HepG2 (cell line): ENCODE data around the gene CAMTA1. TPM values are rescaled to one million over a fixed set of nuclear protein-coding genes. Genes with fewer than 3 reads are reported as not detected.

Experiments used
- ARID4A ChIP-seq: sonication (generic); formaldehyde crosslinking; IDR thresholded peaks from 2 replicates; pipeline ENCODE4 v1.5.0; 2020; ENCODE audit warnings: mild to moderate bottlenecking, missing genetic modification reagents, borderline replicate concordance
- GABPA ChIP-seq, 2 experiments: IDR thresholded peaks; 2 replicates each; pipeline ENCODE4 v1.6.1; 2011 to 2016; ENCODE audit warnings: low read depth in 2 of 2, low read length in 1 of 2, missing biosample characterization in 1 of 2, missing genetic modification characterization in 1 of 2
- KAT7 ChIP-seq: IDR thresholded peaks from 2 replicates; pipeline ENCODE4 v1.6.1; 2018; ENCODE audit warnings: borderline replicate concordance, missing compliant biosample characterization
- LRRFIP1 ChIP-seq: sonication (generic); formaldehyde crosslinking; conservative IDR thresholded peaks from 2 replicates; pipeline ENCODE4 v1.4.0; 2020; ENCODE audit warnings: missing genetic modification reagents
- PHF8 ChIP-seq: sonication (generic); formaldehyde crosslinking; IDR thresholded peaks from 2 replicates; pipeline ENCODE4 v1.5.0; 2020; ENCODE audit warnings: missing genetic modification reagents
- PRPF4 ChIP-seq: fragments of 200-400 bp; formaldehyde crosslinking; IDR thresholded peaks from 2 replicates; pipeline ENCODE4 v1.6.1; 2016; ENCODE audit warnings: low read length, low read depth; ENCODE audit not compliant: poor library complexity, severe bottlenecking
- RELA ChIP-seq: sonication (generic); formaldehyde crosslinking; IDR thresholded peaks from 2 replicates; pipeline ENCODE4 v1.4.0; 2020; ENCODE audit warnings: missing genetic modification reagents
- RXRA ChIP-seq: sonication (generic); formaldehyde crosslinking; IDR thresholded peaks from 2 replicates; pipeline ENCODE4 v1.5.1; 2020; ENCODE audit warnings: missing genetic modification reagents
- RXRB ChIP-seq: IDR thresholded peaks from 2 replicates; pipeline ENCODE4 v1.6.1; 2016; ENCODE audit warnings: borderline replicate concordance, missing genetic modification reagents, missing compliant biosample characterization
- SAP130 ChIP-seq: IDR thresholded peaks from 2 replicates; pipeline ENCODE4 v1.6.1; 2016; ENCODE audit warnings: low read depth
- SRSF4 ChIP-seq: fragments of 200-400 bp; formaldehyde crosslinking; IDR thresholded peaks from one replicate; pipeline ENCODE4 v1.6.1; 2018; ENCODE audit warnings: mild to moderate bottlenecking, low read depth, low read length, moderate library complexity; ENCODE audit not compliant: poor library complexity, severe bottlenecking
- TRIM24 ChIP-seq: sonication (generic); formaldehyde crosslinking; IDR thresholded peaks from 2 replicates; pipeline ENCODE4 v1.8.0; 2022; ENCODE audit warnings: mild to moderate bottlenecking, missing genetic modification reagents
- ZNF326 ChIP-seq: sonication (generic); formaldehyde crosslinking; IDR thresholded peaks from 2 replicates; pipeline ENCODE4 v1.4.0; 2020; ENCODE audit warnings: missing genetic modification reagents, borderline replicate concordance
- ZNF850 ChIP-seq: sonication (generic); formaldehyde crosslinking; conservative IDR thresholded peaks from 2 replicates; pipeline ENCODE4 v1.9.0; 2021; ENCODE audit warnings: mild to moderate bottlenecking, missing genetic modification reagents
- polyA plus RNA-seq, 8 experiments: library from polyadenylated mRNA; depleted of rRNA in 3 of 8; stranded (reverse) in 7 of 8; unstranded in 1 of 8; fragments of >200 nt; fragmentation: Illumina TruSeq in 4 of 8; extraction: Trizol in 4 of 8; gene quantifications; 2 replicates each; pipeline versions ENCODE4 v1.2.1 to v1.2.3, GENCODE V29; 2011 to 2016; ENCODE audit warnings: low read depth in 4 of 8, missing spikeins in 1 of 8, mixed read lengths in 1 of 8; ENCODE audit not compliant: insufficient read depth in 1 of 8
- total RNA-seq, 5 experiments: library from RNA; depleted of rRNA; stranded (reverse); fragments of >200 nt; fragmentation: Illumina TruSeq; extraction: Trizol; gene quantifications; 2 replicates each; pipeline ENCODE4 v1.2.3, GENCODE V29; 2016; ENCODE audit warnings: low read depth in 1 of 5
- TF ChIP-seq, protein P1 (sequence below): sonication (generic); formaldehyde crosslinking; IDR thresholded peaks from 2 replicates; pipeline ENCODE4 v1.5.0; 2020; ENCODE audit warnings: mild to moderate bottlenecking, missing genetic modification reagents
- TF ChIP-seq, protein P2 (sequence below): sonication (generic); formaldehyde crosslinking; IDR thresholded peaks from 2 replicates; pipeline ENCODE4 v1.5.1; 2020; ENCODE audit warnings: mild to moderate bottlenecking, missing genetic modification reagents, borderline replicate concordance

CAMTA1 gene
- total and polyA plus RNA-seq, 2 of the 13 experiments (the other 11 are each of a cell fraction or from before 2014, with no cell fraction given) = 25.0 to 36.4 TPM

DNA sequence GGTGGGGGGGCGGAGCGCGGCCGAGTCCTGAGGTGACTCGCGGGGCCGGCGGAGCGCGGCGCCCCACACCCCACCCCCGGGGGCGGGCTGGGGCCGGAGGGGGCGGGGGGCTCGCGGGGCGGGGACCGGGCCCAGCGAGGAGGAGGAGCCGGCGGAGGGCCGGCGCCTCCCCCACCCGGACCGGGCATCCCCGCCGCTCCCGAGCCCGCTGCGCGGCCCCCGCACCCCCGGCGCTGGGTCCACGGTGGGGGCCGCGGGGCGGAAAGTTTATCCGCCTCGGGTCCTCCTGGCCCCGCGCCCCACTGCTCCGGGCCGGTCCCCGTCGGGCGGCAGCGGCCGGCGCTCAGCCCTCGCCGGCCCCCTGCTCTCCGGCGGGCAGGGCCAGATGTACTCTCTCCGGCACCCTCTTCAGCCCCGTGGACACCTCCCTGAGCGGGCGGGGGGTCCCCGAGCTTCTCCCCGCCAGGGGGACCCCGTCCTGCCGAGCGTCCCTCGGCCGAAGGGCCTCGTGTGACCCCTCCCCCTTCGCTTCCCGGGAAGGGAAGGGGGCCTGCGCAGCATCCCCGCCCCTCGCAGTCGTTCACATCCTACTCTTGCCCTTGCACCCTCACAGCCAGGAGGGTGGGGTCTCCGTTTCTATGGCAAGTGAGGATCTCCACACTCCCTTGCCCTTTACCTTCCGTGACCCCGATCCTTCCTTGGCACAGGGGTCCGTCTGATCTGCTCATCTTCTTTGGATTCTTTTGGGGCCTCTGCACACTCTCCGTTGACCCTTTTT lies 663 bp downstream of the CAMTA1 start (continued):
- 0 out of 2 replicates have a peak, but pooled peaks have one; percentile 51 for TF ChIP-seq ZNF850
- TF ChIP-seq SRSF4 = no peak
- TF ChIP-seq GABPA (IDR thresholded peaks at IDR 0.05; ENCODE audit: low read depth, low read length) = no peak
- no peak for TF ChIP-seq GABPA (CRISPR knock-in tag; IDR thresholded peaks at IDR 0.05; ENCODE audit: low read depth)
- TF ChIP-seq ARID4A (CRISPR knock-in tag) = 0 out of 2 replicates have a peak, but pooled peaks have one; percentile 27
- 0 out of 2 replicates have a peak, but pooled peaks have one; percentile 37 for TF ChIP-seq PHF8 (CRISPR knock-in tag)
- TF ChIP-seq, protein P1, sequence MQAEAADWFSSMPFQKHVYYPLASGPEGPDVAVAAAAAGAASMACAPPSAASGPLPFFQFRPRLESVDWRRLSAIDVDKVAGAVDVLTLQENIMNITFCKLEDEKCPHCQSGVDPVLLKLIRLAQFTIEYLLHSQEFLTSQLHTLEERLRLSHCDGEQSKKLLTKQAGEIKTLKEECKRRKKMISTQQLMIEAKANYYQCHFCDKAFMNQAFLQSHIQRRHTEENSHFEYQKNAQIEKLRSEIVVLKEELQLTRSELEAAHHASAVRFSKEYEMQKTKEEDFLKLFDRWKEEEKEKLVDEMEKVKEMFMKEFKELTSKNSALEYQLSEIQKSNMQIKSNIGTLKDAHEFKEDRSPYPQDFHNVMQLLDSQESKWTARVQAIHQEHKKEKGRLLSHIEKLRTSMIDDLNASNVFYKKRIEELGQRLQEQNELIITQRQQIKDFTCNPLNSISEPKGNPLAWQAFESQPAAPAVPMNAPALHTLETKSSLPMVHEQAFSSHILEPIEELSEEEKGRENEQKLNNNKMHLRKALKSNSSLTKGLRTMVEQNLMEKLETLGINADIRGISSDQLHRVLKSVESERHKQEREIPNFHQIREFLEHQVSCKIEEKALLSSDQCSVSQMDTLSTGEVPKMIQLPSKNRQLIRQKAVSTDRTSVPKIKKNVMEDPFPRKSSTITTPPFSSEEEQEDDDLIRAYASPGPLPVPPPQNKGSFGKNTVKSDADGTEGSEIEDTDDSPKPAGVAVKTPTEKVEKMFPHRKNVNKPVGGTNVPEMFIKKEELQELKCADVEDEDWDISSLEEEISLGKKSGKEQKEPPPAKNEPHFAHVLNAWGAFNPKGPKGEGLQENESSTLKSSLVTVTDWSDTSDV (CRISPR knock-in tag) = no peak
- no peak for TF ChIP-seq RXRB (CRISPR knock-in tag)
- TF ChIP-seq SAP130 (CRISPR knock-in tag) = no peak
- TF ChIP-seq KAT7 = no peak
- TF ChIP-seq LRRFIP1 (CRISPR knock-in tag) = no peak
- no peak for TF ChIP-seq RELA
- no peak for TF ChIP-seq PRPF4
- TF ChIP-seq ZNF326 (CRISPR knock-in tag) = no peak
- TF ChIP-seq RXRA (CRISPR knock-in tag) = peak; percentile 55; the same call in 1 of the 2 replicates
- TF ChIP-seq, protein P2, sequence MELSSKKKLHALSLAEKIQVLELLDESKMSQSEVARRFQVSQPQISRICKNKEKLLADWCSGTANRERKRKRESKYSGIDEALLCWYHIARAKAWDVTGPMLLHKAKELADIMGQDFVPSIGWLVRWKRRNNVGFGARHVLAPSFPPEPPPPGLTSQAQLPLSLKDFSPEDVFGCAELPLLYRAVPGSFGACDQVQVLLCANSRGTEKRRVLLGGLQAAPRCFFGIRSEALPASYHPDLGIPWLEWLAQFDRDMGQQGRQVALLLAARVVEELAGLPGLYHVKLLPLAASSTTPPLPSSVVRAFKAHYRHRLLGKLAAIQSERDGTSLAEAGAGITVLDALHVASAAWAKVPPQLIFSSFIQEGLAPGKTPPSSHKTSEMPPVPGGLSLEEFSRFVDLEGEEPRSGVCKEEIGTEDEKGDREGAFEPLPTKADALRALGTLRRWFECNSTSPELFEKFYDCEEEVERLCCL (CRISPR knock-in tag) = no peak
- no peak for TF ChIP-seq TRIM24 (CRISPR knock-in tag)
